ENCODE results near the gene LPCAT4.
A peak's percentile ranks its signal among the peaks of the same experiment; 100 is the strongest.

The LPCAT4 gene

GRCh38 chr15:34336231-34336990, 30.6 kb downstream of the LPCAT4 start:
- DNase-seq, result no peak

GRCh38 chr15:34335176-34336032, 31.6 kb downstream of the LPCAT4 start:
- no peak for DNase-seq

- DNase-seq, result no peak
These were observed 32.3 kb downstream of the LPCAT4 start for GRCh38 chr15:34334672-34335071.

- DNase-seq, result no peak
These were observed 34.4 kb downstream of the LPCAT4 start for GRCh38 chr15:34332553-34333120.

- no peak for DNase-seq
These were observed 35.2 kb downstream of the LPCAT4 start for GRCh38 chr15:34331809-34332208.

- no peak for DNase-seq
These were observed 36.7 kb downstream of the LPCAT4 start for GRCh38 chr15:34330279-34330678.

GRCh38 chr15:34329006-34329405, 38.0 kb downstream of the LPCAT4 start:
- DNase-seq, result no peak

- DNase-seq, result no peak
These were observed 39.1 kb downstream of the LPCAT4 start for GRCh38 chr15:34327906-34328305.

- no peak for DNase-seq
These were observed 41.6 kb downstream of the LPCAT4 start for GRCh38 chr15:34325368-34325767.

- DNase-seq, result no peak
These were observed 42.1 kb downstream of the LPCAT4 start for GRCh38 chr15:34324933-34325332.

- DNase-seq, result no peak
These were observed 43.8 kb downstream of the LPCAT4 start for GRCh38 chr15:34323217-34323616.

- peak; percentile 76 for DNase-seq
These were observed 48.5 kb downstream of the LPCAT4 start for GRCh38 chr15:34318277-34319079.

- DNase-seq, result no peak
These were observed 52.2 kb downstream of the LPCAT4 start for GRCh38 chr15:34314491-34315490.

GRCh38 chr15:34311563-34311962, 55.4 kb downstream of the LPCAT4 start:
- DNase-seq, result no peak
